Measurements from ENCODE around the gene ABCC10. TPM values are rescaled to one million over a fixed set of nuclear protein-coding genes. Genes with fewer than 3 reads are reported as not detected.

Gene ABCC10
- total and polyA plus RNA-seq, 2 donors from 2014 or later, result 12.0 to 30.2 TPM

GRCh38 chr6:43467752-43468151 is 40.4 kb downstream of the ABCC10 start:
- H3K4me3 ChIP-seq (ENCODE audit: low read length in 3 of 3), result no peak overlapping the region
- TF ChIP-seq CTCF (IDR thresholded peaks at IDR 0.05; ENCODE audit: borderline replicate concordance, extremely low read depth, insufficient read depth), result no peak
- DNase-seq (no peak), FAIRE-seq (no peak)
- H3K27ac ChIP-seq (ENCODE audit: low read depth in 2 of 2, low read length in 2 of 2), result no peak overlapping the region
- H3K9me3 ChIP-seq (ENCODE audit: control insufficient read depth in 2 of 3, insufficient read depth in 1 of 3, low read length in 3 of 3), result no peaks in the 10 kb centered on the region
- no peaks in the 10 kb centered on the region for H3K27me3 ChIP-seq (ENCODE audit: control insufficient read depth, insufficient read depth, low read length)
- intact Hi-C loops (cut with DNase I), result no loop called here
- H3K36me3 ChIP-seq (ENCODE audit: control insufficient read depth in 2 of 3, insufficient read depth in 3 of 3, low read length in 3 of 3), result no peaks in the 10 kb centered on the region
- H3K4me1 ChIP-seq (ENCODE audit: control insufficient read depth in 2 of 3, insufficient read depth in 2 of 3, low read depth in 1 of 3, low read length in 3 of 3), result no peaks in the 10 kb centered on the region
- no peak overlapping the region for H3K9ac ChIP-seq (ENCODE audit: low read length in 3 of 3)

- no peak overlapping the region for H3K9ac ChIP-seq (ENCODE audit: low read length in 3 of 3)
- TF ChIP-seq CTCF (IDR thresholded peaks at IDR 0.05; ENCODE audit: borderline replicate concordance, extremely low read depth, insufficient read depth), result no peak
- no peak overlapping the region for H3K4me3 ChIP-seq (ENCODE audit: low read length in 3 of 3)
- H3K27me3 ChIP-seq (ENCODE audit: control insufficient read depth, insufficient read depth, low read length), result no peaks in the 10 kb centered on the region
- FAIRE-seq (no peak), DNase-seq (no peak)
- intact Hi-C loops (cut with DNase I), result no loop called here
- no peaks in the 10 kb centered on the region for H3K36me3 ChIP-seq (ENCODE audit: control insufficient read depth in 2 of 3, insufficient read depth in 3 of 3, low read length in 3 of 3)
- no peak overlapping the region for H3K27ac ChIP-seq (ENCODE audit: low read depth in 2 of 2, low read length in 2 of 2)
- no peaks in the 10 kb centered on the region for H3K4me1 ChIP-seq (ENCODE audit: control insufficient read depth in 2 of 3, insufficient read depth in 2 of 3, low read depth in 1 of 3, low read length in 3 of 3)
- no peaks in the 10 kb centered on the region for H3K9me3 ChIP-seq (ENCODE audit: control insufficient read depth in 2 of 3, insufficient read depth in 1 of 3, low read length in 3 of 3)
Observed at GRCh38 chr6:43468240-43468639, 40.9 kb downstream of the ABCC10 start.

GRCh38 chr6:43468748-43469681 is 41.7 kb downstream of the ABCC10 start:
- no peak for FAIRE-seq
- Histone ChIP-seq H3K9ac (ENCODE audit: low read length in 3 of 3) (no peak overlapping the region), H3K4me3 (ENCODE audit: low read length in 3 of 3) (no peak overlapping the region), H3K27ac (ENCODE audit: low read depth in 2 of 2, low read length in 2 of 2) (no peak overlapping the region), H3K27me3 (ENCODE audit: control insufficient read depth, insufficient read depth, low read length) (no peaks in the 10 kb centered on the region), H3K9me3 (ENCODE audit: control insufficient read depth in 2 of 3, insufficient read depth in 1 of 3, low read length in 3 of 3) (no peaks in the 10 kb centered on the region), H3K36me3 (ENCODE audit: control insufficient read depth in 2 of 3, insufficient read depth in 3 of 3, low read length in 3 of 3) (no peaks in the 10 kb centered on the region), H3K4me1 (ENCODE audit: control insufficient read depth in 2 of 3, insufficient read depth in 2 of 3, low read depth in 1 of 3, low read length in 3 of 3) (no peaks in the 10 kb centered on the region)
- no peak for TF ChIP-seq CTCF (IDR thresholded peaks at IDR 0.05; ENCODE audit: borderline replicate concordance, extremely low read depth, insufficient read depth)
- no peak for DNase-seq
- intact Hi-C loops (cut with DNase I), result no loop called here

Data from kidney (tissue), 14 donors.